Urinary bladder (tissue), 4 donors: Measurements from ENCODE around the gene SLC9A2. TPM values are rescaled to one million over a fixed set of nuclear protein-coding genes. Genes with fewer than 3 reads are reported as not detected.

Experiments used
- DNase-seq: peaks from one replicate; pipeline ENCODE4 v3.0.0-alpha.2; 2015; ENCODE audit errors: extremely low spot score
- H3K27ac ChIP-seq: one replicate; pipeline ENCODE4 v1.5.1; 2013; ENCODE audit warnings: low read depth, mild to moderate bottlenecking, moderate library complexity
- H3K36me3 ChIP-seq: one replicate; pipeline ENCODE4 v1.6.1; 2013; ENCODE audit warnings: mild to moderate bottlenecking, moderate library complexity; ENCODE audit not compliant: insufficient read depth
- H3K4me1 ChIP-seq: one replicate; pipeline ENCODE4 v1.6.1; 2013; ENCODE audit warnings: mild to moderate bottlenecking, moderate library complexity; ENCODE audit not compliant: insufficient read depth
- H3K4me3 ChIP-seq: one replicate; pipeline ENCODE4 v1.5.1; 2013; ENCODE audit warnings: low read depth, low read length
- WGBS: extraction: QIAGEN DNeasy Blood & Tissue Kit; methylation state at CpG from one replicate; pipeline ENCODE4 v1.1.7; 2013; 5-methylcytosine and 5-hydroxymethylcytosine counted together
- polyA plus RNA-seq: library from polyadenylated mRNA; stranded (reverse); fragments of 200-250 nt; gene quantifications from one replicate; pipeline ENCODE4 v1.2.3, GENCODE V29; 2013
- total RNA-seq: library from RNA; depleted of rRNA; stranded (reverse); fragments of >200 nt; gene quantifications from one replicate; pipeline ENCODE4 v1.2.3, GENCODE V29; 2014
- donor health status: healthy with polysubstance abuse.
- donor health status: healthy.

SLC9A2 gene
- total RNA-seq (4.2 TPM), polyA plus RNA-seq (0.27 TPM)

- Histone ChIP-seq H3K4me1 (no peaks in the 10 kb centered on the region), H3K4me3 (peak within 1 kb of the TSS; percentile 47), H3K27ac (peak within 1 kb of the TSS; percentile 49), H3K36me3 (no peaks in the 10 kb centered on the region)
- no peak for DNase-seq
- WGBS, result 3% methylated on average over 85 of the region's 85 CpGs
These were observed at the start of gene SLC9A2 for GRCh38 chr2:102619414-102620319. Gene SLC9A2 (plus strand): TSS chr2:102619553. CDS start chr2:102619849, 296 bp downstream.

- no peak overlapping the region for H3K4me3 ChIP-seq
These were observed 43.5 kb upstream of the SLC9A2 start for GRCh38 chr2:102575888-102576287.

DNA sequence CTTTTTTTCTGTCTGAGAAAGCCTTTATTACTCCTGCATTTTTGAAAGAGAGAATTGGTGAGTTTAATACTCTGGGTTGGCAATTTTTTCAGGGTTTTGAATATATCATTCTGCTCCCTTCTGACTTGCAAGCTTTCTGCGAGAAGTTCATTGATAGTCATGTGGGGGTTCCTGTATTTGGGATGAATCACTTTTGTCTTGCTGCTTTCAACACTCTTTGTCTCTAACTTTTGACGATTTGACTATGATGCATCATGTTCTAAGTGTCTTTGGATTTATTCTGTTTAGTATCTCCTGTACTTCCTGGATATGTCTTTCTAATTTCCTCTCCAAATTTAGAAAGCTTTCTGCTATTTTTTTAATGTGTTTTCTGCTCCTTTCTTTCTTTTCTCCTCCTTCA, 41.0 kb upstream of the SLC9A2 start:
- Histone ChIP-seq H3K4me3 (no peak overlapping the region), H3K27ac (no peak overlapping the region), H3K36me3 (no peaks in the 10 kb centered on the region), H3K4me1 (no peaks in the 10 kb centered on the region)
- DNase-seq, result no peak
- 74% methylated on average over 2 of the region's 2 CpGs for WGBS

More at GRCh38 chr2:102575888-102576287, 43.5 kb upstream of the SLC9A2 start:
- no peaks in the 10 kb centered on the region for H3K4me1 ChIP-seq
- H3K36me3 ChIP-seq, result no peaks in the 10 kb centered on the region
- 93% methylated on average over 1 of the region's 1 CpG for WGBS
- DNase-seq, result no peak
- H3K27ac ChIP-seq, result no peak overlapping the region

GRCh38 chr2:102581911-102582310, 37.4 kb upstream of the SLC9A2 start:
- Histone ChIP-seq H3K27ac (no peak overlapping the region), H3K36me3 (no peaks in the 10 kb centered on the region), H3K4me1 (no peaks in the 10 kb centered on the region), H3K4me3 (no peak overlapping the region)
- no peak for DNase-seq

DNA sequence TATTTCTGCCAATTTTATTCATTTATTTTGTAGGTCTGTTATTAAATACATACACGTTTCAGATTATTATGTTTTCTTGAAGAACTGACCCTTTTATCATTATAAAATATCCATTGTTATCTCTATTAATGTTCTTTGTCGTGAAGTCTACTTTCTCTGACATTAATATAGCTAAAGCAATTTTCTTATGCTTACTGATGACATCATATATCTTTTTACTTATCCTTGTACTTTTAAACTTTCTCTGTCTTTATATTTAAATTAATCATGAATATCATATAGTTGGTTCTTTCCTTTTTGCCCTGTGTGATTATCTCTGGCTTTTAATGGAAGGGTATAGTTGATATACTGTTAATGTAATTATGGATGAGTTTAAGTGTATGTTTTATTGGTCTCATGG, 36.5 kb upstream of the SLC9A2 start:
- 61% methylated on average over 2 of the region's 2 CpGs for WGBS

GRCh38 chr2:102585847-102586404, 33.4 kb upstream of the SLC9A2 start:
- no peak overlapping the region for H3K4me3 ChIP-seq
- no peak overlapping the region for H3K27ac ChIP-seq
- H3K4me1 ChIP-seq, result no peaks in the 10 kb centered on the region
- H3K36me3 ChIP-seq, result no peaks in the 10 kb centered on the region
- 64% methylated on average over 6 of the region's 6 CpGs for WGBS
- no peak for DNase-seq

More for the DNA sequence above, 36.5 kb upstream of the SLC9A2 start:
- no peak overlapping the region for H3K27ac ChIP-seq
- H3K4me3 ChIP-seq, result no peak overlapping the region
- DNase-seq, result no peak
- H3K4me1 ChIP-seq, result no peaks in the 10 kb centered on the region
- H3K36me3 ChIP-seq, result no peaks in the 10 kb centered on the region

DNA sequence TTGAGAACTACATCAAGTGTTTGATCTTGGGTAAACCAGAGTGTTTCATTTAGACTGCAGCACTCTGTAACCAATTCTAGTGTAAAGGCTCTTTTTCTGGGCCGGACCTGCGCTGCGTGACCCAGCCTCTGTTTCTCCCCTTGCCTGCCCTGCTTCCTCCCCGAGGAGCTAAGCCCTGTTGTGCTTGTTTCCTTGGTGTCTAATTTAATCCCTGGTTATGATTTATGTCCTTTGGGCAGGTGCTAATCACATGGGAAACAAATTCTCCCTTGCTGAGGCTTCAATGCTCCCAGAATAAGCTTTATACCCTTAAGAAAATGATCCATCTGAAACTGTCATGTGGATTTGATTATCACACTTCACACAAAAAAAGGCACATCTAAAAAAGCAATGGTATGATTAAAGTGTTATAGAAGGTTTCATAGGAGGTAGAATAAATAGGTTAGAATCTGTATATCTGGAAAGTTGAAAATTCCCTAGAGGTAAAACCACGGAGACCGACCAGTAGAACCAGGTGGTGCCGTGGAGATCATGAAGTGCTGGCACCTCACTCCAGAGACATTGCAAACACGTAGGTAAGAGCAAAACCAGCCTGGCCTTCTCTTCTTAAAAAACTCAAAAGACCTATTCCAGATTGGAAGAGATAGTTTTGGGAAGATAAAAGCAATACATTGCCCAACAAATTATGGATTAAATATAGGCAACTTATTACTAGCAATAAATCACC, 31.0 kb upstream of the SLC9A2 start:
- no peaks in the 10 kb centered on the region for H3K36me3 ChIP-seq
- no peak overlapping the region for H3K4me3 ChIP-seq
- no peak for DNase-seq
- H3K27ac ChIP-seq, result no peak overlapping the region
- WGBS, result 76% methylated on average over 8 of the region's 8 CpGs
- no peaks in the 10 kb centered on the region for H3K4me1 ChIP-seq

DNA sequence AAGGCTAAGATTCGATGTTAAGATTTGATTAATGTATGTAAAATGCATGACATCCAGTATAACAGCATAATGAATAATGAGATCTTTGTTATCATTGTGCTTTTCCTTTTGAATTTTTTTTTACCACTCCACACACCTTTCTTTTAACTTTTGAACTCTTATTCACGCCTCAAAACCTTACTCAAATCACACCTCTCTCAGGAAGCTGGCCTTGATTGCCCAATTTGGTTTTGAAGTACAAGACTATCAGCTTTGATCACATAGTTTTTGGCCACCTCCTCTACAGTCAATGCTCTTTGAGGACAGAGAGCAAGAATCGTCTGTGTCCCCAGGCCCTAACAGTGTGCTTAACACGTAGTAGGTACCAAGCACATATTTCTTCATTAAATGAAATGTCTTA, 29.9 kb upstream of the SLC9A2 start:
- H3K27ac ChIP-seq, result no peak overlapping the region
- WGBS, result 73% methylated on average over 4 of the region's 4 CpGs
- no peaks in the 10 kb centered on the region for H3K36me3 ChIP-seq
- DNase-seq, result no peak
- no peaks in the 10 kb centered on the region for H3K4me1 ChIP-seq
- no peak overlapping the region for H3K4me3 ChIP-seq

DNA sequence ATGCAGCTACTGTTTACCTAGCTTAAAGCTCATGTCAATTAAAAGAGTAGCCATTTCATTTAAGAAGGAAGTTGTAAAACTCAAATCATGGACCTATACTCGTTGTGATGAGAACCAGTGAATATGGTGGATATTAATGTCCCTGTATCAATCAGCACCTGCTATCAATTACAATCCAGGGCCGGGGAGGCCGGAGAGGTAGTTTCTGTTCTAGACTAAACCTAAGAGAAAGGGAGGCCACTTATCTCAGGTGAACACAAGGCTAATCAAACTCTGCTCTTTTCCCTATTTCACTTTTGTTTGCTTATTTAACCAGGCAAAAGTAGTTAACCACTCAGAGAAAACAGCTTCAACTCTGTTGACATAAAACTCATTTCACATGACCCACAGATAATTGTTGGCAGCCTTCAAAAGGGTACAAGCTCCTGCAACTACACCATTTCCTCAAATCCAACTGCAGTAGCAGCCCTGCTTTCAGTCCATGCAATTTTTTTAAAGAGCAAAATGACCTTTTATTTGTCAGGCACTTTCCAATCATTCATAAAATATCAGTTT, 27.8 kb upstream of the SLC9A2 start:
- Histone ChIP-seq H3K4me1 (no peaks in the 10 kb centered on the region), H3K27ac (no peak overlapping the region), H3K4me3 (no peak overlapping the region), H3K36me3 (no peaks in the 10 kb centered on the region)
- 43% methylated on average over 3 of the region's 3 CpGs for WGBS
- DNase-seq, result no peak

- Histone ChIP-seq H3K4me3 (no peak overlapping the region), H3K36me3 (no peaks in the 10 kb centered on the region), H3K4me1 (no peaks in the 10 kb centered on the region), H3K27ac (no peak overlapping the region)
- DNase-seq, result no peak
- WGBS, result 89% methylated on average over 2 of the region's 2 CpGs
These were observed 26.8 kb upstream of the SLC9A2 start for GRCh38 chr2:102592601-102593000.

DNA sequence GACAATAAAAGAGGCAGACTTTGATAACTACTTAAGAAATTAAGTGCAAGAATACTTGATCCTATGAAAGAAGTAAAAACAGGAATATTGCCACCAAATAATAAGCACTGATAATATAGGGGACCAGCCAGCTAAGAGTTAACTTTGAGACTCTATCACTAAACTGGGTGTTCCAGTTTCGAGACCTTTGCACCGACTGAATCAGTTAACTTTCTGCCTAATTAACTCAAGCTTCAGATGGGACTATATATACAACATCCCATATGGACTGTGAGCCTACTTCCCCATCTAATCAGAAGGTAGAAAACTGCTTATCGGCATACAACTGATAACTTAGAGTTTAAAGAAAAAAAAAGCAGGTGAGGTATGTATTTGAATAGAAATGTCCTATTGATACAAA, 25.8 kb upstream of the SLC9A2 start:
- no peak for DNase-seq
- no peaks in the 10 kb centered on the region for H3K4me1 ChIP-seq
- H3K36me3 ChIP-seq, result no peaks in the 10 kb centered on the region
- no peak overlapping the region for H3K27ac ChIP-seq
- 40% methylated on average over 3 of the region's 3 CpGs for WGBS
- H3K4me3 ChIP-seq, result no peak overlapping the region

GRCh38 chr2:102594445-102595016, 24.8 kb upstream of the SLC9A2 start:
- 64% methylated on average over 6 of the region's 6 CpGs for WGBS
- no peak overlapping the region for H3K27ac ChIP-seq
- H3K36me3 ChIP-seq, result no peaks in the 10 kb centered on the region
- no peak for DNase-seq
- H3K4me3 ChIP-seq, result no peak overlapping the region
- H3K4me1 ChIP-seq, result no peaks in the 10 kb centered on the region

GRCh38 chr2:102597788-102598187, 21.6 kb upstream of the SLC9A2 start:
- no peak overlapping the region for H3K4me3 ChIP-seq
- no peak for DNase-seq
- no peaks in the 10 kb centered on the region for H3K4me1 ChIP-seq
- no peak overlapping the region for H3K27ac ChIP-seq
- WGBS, result 66% methylated on average over 9 of the region's 9 CpGs
- no peaks in the 10 kb centered on the region for H3K36me3 ChIP-seq
